MM.1S (cell line): ENCODE measurements around the gene DAAM1.
A peak's percentile ranks its signal among the peaks of the same experiment; 100 is the strongest.

Experiments used
- DNase-seq: peaks from one replicate; pipeline ENCODE4 v3.0.0-alpha.2; 2015
- H2AFZ ChIP-seq: fragments of 300-600 bp; sonication (generic); 2 replicates; pipeline ENCODE4 v1.6.0; 2016; ENCODE audit warnings: antibody characterized with exemption, low read length
- H3F3A ChIP-seq: fragments of 300-600 bp; sonication (generic); 2 replicates; pipeline ENCODE4 v1.6.1; 2016; ENCODE audit warnings: mild to moderate bottlenecking, antibody characterized with exemption, low read length, moderate library complexity, mixed read lengths; ENCODE audit not compliant: insufficient read depth
- H3K27ac ChIP-seq: fragments of 300-600 bp; sonication (generic); 2 replicates; pipeline ENCODE4 v1.5.1; 2016; ENCODE audit warnings: mild to moderate bottlenecking, low read length
- H3K27me3 ChIP-seq: fragments of 300-600 bp; sonication (generic); replicated peaks from 2 replicates; pipeline ENCODE4 v1.6.0; 2016; ENCODE audit warnings: low read length; ENCODE audit not compliant: insufficient read depth
- H3K36me3 ChIP-seq: fragments of 300-600 bp; sonication (generic); replicated peaks from 2 replicates; pipeline ENCODE4 v1.6.1; 2016; ENCODE audit warnings: mild to moderate bottlenecking, low read length, mixed read lengths; ENCODE audit not compliant: insufficient read depth
- H3K4me1 ChIP-seq: fragments of 300-600 bp; sonication (generic); 2 replicates; pipeline ENCODE4 v1.6.1; 2016; ENCODE audit warnings: low read length, mixed read lengths
- H3K4me2 ChIP-seq: fragments of 300-600 bp; sonication (generic); 2 replicates; pipeline ENCODE4 v1.6.0; 2016; ENCODE audit warnings: low read depth, low read length
- H3K4me3 ChIP-seq: fragments of 300-600 bp; sonication (generic); 2 replicates; pipeline ENCODE4 v1.5.1; 2016; ENCODE audit warnings: low read length, mixed read lengths
- H3K79me2 ChIP-seq: fragments of 300-600 bp; sonication (generic); 2 replicates; pipeline ENCODE4 v1.6.1; 2016; ENCODE audit warnings: mixed run types, low read length, mixed read lengths
- H3K9ac ChIP-seq: fragments of 300-600 bp; sonication (generic); 2 replicates; pipeline ENCODE4 v1.6.1; 2016; ENCODE audit warnings: low read length, mixed read lengths
- H3K9me2 ChIP-seq: fragments of 300-600 bp; sonication (generic); replicated peaks from 2 replicates; pipeline ENCODE4 v1.6.1; 2016; ENCODE audit warnings: mild to moderate bottlenecking, low read length, mixed read lengths; ENCODE audit not compliant: insufficient read depth
- H3K9me3 ChIP-seq: fragments of 300-600 bp; sonication (generic); replicated peaks from 2 replicates; pipeline ENCODE4 v1.6.1; 2016; ENCODE audit warnings: mild to moderate bottlenecking, low read length, mixed read lengths; ENCODE audit not compliant: insufficient read depth
- H4K20me1 ChIP-seq: fragments of 300-600 bp; sonication (generic); 2 replicates; pipeline ENCODE4 v1.6.1; 2016; ENCODE audit warnings: mild to moderate bottlenecking, low read length, moderate library complexity, mixed read lengths; ENCODE audit not compliant: insufficient read depth
- EZH2 ChIP-seq: fragments of 300-600 bp; sonication (generic); optimal IDR thresholded peaks from 2 replicates; pipeline ENCODE3; 2017; ENCODE audit warnings: low read depth, mild to moderate bottlenecking, antibody characterized with exemption, low read length, mixed read lengths
- EZH2phosphoT487 ChIP-seq: fragments of 300-600 bp; sonication (generic); IDR thresholded peaks from 2 replicates; pipeline ENCODE4 v1.6.1; 2018; ENCODE audit warnings: antibody characterized with exemption, low read length
- TF ChIP-seq, protein P1 (sequence below): fragments of 300-600 bp; sonication (generic); IDR thresholded peaks from 2 replicates; pipeline ENCODE4 v1.5.1; 2016; ENCODE audit warnings: antibody characterized with exemption, low read length, mixed read lengths

DAAM1 gene

DNA sequence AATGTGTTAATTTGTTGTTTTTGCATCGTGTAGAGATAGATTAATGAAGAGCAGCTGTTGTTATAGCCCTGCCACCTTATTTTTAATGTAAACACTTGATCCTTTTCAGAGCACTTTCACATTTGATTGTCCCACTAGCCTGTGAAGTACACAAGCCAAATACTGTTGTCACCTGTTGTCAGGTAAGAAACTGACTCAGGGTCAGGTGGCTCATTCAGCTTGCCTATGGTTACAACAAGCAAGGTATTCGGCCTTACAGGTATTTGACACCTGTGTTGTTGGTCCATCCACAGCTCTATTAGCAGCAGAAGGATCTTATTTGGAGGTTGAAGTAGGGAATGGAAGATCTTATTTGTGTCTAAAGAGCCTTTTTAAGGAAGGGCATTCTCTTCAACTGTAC lies 167.8 kb downstream of the DAAM1 start:
- H3K27ac ChIP-seq = no peak overlapping the region
- H3K27me3 ChIP-seq = no peaks in the 10 kb centered on the region
- TF ChIP-seq, protein P1, sequence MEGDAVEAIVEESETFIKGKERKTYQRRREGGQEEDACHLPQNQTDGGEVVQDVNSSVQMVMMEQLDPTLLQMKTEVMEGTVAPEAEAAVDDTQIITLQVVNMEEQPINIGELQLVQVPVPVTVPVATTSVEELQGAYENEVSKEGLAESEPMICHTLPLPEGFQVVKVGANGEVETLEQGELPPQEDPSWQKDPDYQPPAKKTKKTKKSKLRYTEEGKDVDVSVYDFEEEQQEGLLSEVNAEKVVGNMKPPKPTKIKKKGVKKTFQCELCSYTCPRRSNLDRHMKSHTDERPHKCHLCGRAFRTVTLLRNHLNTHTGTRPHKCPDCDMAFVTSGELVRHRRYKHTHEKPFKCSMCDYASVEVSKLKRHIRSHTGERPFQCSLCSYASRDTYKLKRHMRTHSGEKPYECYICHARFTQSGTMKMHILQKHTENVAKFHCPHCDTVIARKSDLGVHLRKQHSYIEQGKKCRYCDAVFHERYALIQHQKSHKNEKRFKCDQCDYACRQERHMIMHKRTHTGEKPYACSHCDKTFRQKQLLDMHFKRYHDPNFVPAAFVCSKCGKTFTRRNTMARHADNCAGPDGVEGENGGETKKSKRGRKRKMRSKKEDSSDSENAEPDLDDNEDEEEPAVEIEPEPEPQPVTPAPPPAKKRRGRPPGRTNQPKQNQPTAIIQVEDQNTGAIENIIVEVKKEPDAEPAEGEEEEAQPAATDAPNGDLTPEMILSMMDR = no peak
- TF ChIP-seq EZH2phosphoT487 (no peak), EZH2 (no peak)
- no peak overlapping the region for H3K9ac ChIP-seq
- no peaks in the 10 kb centered on the region for H3K9me3 ChIP-seq
- no peaks in the 10 kb centered on the region for H3F3A ChIP-seq
- no peak overlapping the region for H3K4me2 ChIP-seq
- H3K9me2 ChIP-seq = no peaks in the 10 kb centered on the region
- no peak overlapping the region for H3K4me3 ChIP-seq
- H4K20me1 ChIP-seq = no peaks in the 10 kb centered on the region
- H2AFZ ChIP-seq = no peak overlapping the region
- peak; percentile 11 for DNase-seq
- H3K79me2 ChIP-seq = no peaks in the 10 kb centered on the region
- H3K4me1 ChIP-seq = peaks cover 7% of the 10 kb centered on the region; the same call in 1 of the 2 replicates
- H3K36me3 ChIP-seq = no peaks in the 10 kb centered on the region

- Histone ChIP-seq H3K79me2 (no peaks in the 10 kb centered on the region), H3K27me3 (no peaks in the 10 kb centered on the region), H2AFZ (no peak overlapping the region), H3K9ac (no peak overlapping the region), H3K4me1 (peaks cover 7% of the 10 kb centered on the region; the same call in 1 of the 2 replicates), H3K9me3 (no peaks in the 10 kb centered on the region), H3K4me3 (no peak overlapping the region), H4K20me1 (no peaks in the 10 kb centered on the region), H3K9me2 (no peaks in the 10 kb centered on the region), H3K27ac (no peak overlapping the region), H3K4me2 (no peak overlapping the region), H3K36me3 (no peaks in the 10 kb centered on the region), H3F3A (no peaks in the 10 kb centered on the region)
- no peak for DNase-seq
- TF ChIP-seq EZH2 (no peak), EZH2phosphoT487 (no peak)
- TF ChIP-seq, protein P1 = no peak
These were observed 168.3 kb downstream of the DAAM1 start for GRCh38 chr14:59356767-59357166.

DNA sequence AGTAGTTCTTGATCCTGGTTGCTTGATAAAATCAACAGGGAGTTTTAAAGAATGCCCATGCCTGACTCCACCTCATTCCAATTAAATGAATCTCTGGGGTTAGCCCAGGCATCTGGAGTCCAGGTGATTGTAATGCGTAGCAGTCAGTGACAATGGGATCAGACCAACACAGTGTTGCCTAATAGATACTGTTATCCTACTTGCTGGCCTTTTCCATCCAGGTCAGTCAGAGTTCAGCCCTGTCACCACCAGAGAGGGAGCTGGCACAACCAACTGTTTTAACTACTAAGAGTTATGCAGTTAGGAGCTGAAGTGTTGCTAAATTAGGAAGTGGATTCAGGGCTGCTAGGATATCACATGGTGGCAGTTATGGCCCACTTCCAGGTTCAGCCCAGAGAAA lies 169.6 kb downstream of the DAAM1 start:
- no peaks in the 10 kb centered on the region for H3F3A ChIP-seq
- H3K36me3 ChIP-seq = no peaks in the 10 kb centered on the region
- no peak overlapping the region for H3K27ac ChIP-seq
- TF ChIP-seq, protein P1 = no peak
- TF ChIP-seq EZH2 (no peak), EZH2phosphoT487 (no peak)
- no peaks in the 10 kb centered on the region for H3K9me3 ChIP-seq
- H3K9ac ChIP-seq = no peak overlapping the region
- DNase-seq = no peak
- peaks cover 7% of the 10 kb centered on the region; the same call in 1 of the 2 replicates for H3K4me1 ChIP-seq
- no peak overlapping the region for H2AFZ ChIP-seq
- H3K4me3 ChIP-seq = no peak overlapping the region
- no peaks in the 10 kb centered on the region for H3K79me2 ChIP-seq
- H3K9me2 ChIP-seq = no peaks in the 10 kb centered on the region
- H3K4me2 ChIP-seq = no peak overlapping the region
- H3K27me3 ChIP-seq = no peaks in the 10 kb centered on the region
- H4K20me1 ChIP-seq = no peaks in the 10 kb centered on the region
